CD4-positive, alpha-beta T cell treated with Interleukin-15 for 4 hours (primary cell): ENCODE measurements around the gene CD4.

Experiments used
- DNase-seq: peaks from one replicate; pipeline ENCODE4 v3.0.0-alpha.2; 2020; ENCODE audit warnings: low spot score

Gene CD4

GRCh38 chr12:6829536-6830220 lies 40.4 kb downstream of the CD4 start:
- no peak for DNase-seq

- no peak for DNase-seq
Measured at GRCh38 chr12:6830286-6830890, 41.1 kb downstream of the CD4 start.

GRCh38 chr12:6830999-6831398 lies 41.7 kb downstream of the CD4 start:
- no peak for DNase-seq

GRCh38 chr12:6831450-6831995 lies 42.2 kb downstream of the CD4 start:
- DNase-seq: no peak

- DNase-seq: no peak
Measured at GRCh38 chr12:6832125-6832524, 42.8 kb downstream of the CD4 start.

GRCh38 chr12:6833189-6833890 lies 44.0 kb downstream of the CD4 start:
- no peak for DNase-seq

- no peak for DNase-seq
Measured at GRCh38 chr12:6834254-6834653, 44.9 kb downstream of the CD4 start.

GRCh38 chr12:6834873-6835272 lies 45.5 kb downstream of the CD4 start:
- no peak for DNase-seq

GRCh38 chr12:6836851-6837250 lies 47.5 kb downstream of the CD4 start:
- DNase-seq: no peak

GRCh38 chr12:6837370-6838060 lies 48.2 kb downstream of the CD4 start:
- DNase-seq: no peak

- DNase-seq: no peak
Measured at GRCh38 chr12:6838854-6839253, 49.5 kb downstream of the CD4 start.

GRCh38 chr12:6839482-6840201 lies 50.3 kb downstream of the CD4 start:
- no peak for DNase-seq

GRCh38 chr12:6840330-6840729 lies 51.0 kb downstream of the CD4 start:
- DNase-seq: no peak

GRCh38 chr12:6840761-6841515 lies 51.6 kb downstream of the CD4 start, which contains the start of gene GNB3:
Gene GNB3, plus strand, starts transcription at chr12:6840925. Its CDS starts 363 bp downstream, at chr12:6841288.
- no peak for DNase-seq

GRCh38 chr12:6842075-6842474 lies 52.7 kb downstream of the CD4 start:
- DNase-seq: no peak

- DNase-seq: no peak
Measured at GRCh38 chr12:6843118-6843902, 54.0 kb downstream of the CD4 start.

GRCh38 chr12:6845395-6845794 lies 56.1 kb downstream of the CD4 start:
- DNase-seq: no peak

- DNase-seq: no peak
Measured at GRCh38 chr12:6846316-6846869, 57.1 kb downstream of the CD4 start.

- no peak for DNase-seq
Measured at GRCh38 chr12:6847676-6848075, 58.3 kb downstream of the CD4 start.

- DNase-seq: no peak
Measured at GRCh38 chr12:6849427-6849826, 60.1 kb downstream of the CD4 start.
